ENCODE measurements around the gene GFRA1. TPM values are rescaled to one million over a fixed set of nuclear protein-coding genes. Genes with fewer than 3 reads are reported as not detected.

GFRA1 gene
- total and polyA plus RNA-seq, 7 donors, result under 0.01 to 115 (median 38.9) TPM

- H3K4me3 ChIP-seq, result no peak overlapping the region
- H3K36me3 ChIP-seq, result no peaks in the 10 kb centered on the region
- peaks cover 0 to 22% (median 10%) of the 10 kb centered on the region in 4 donors for H3K4me1 ChIP-seq
- no peak for DNase-seq
- H3K27me3 ChIP-seq, result no peaks in the 10 kb centered on the region
- 65 to 66% methylated on average over 12 of the region's 12 CpGs for WGBS, 2 donors
- H3K27ac ChIP-seq, result no peak overlapping the region
- intact Hi-C loops (cut with DNase I), result no loop called here
- no peaks in the 10 kb centered on the region for H3K9me3 ChIP-seq
- TF ChIP-seq, protein P1, sequence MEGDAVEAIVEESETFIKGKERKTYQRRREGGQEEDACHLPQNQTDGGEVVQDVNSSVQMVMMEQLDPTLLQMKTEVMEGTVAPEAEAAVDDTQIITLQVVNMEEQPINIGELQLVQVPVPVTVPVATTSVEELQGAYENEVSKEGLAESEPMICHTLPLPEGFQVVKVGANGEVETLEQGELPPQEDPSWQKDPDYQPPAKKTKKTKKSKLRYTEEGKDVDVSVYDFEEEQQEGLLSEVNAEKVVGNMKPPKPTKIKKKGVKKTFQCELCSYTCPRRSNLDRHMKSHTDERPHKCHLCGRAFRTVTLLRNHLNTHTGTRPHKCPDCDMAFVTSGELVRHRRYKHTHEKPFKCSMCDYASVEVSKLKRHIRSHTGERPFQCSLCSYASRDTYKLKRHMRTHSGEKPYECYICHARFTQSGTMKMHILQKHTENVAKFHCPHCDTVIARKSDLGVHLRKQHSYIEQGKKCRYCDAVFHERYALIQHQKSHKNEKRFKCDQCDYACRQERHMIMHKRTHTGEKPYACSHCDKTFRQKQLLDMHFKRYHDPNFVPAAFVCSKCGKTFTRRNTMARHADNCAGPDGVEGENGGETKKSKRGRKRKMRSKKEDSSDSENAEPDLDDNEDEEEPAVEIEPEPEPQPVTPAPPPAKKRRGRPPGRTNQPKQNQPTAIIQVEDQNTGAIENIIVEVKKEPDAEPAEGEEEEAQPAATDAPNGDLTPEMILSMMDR (IDR thresholded peaks at IDR 0.05), result no peak
- TF ChIP-seq EP300 (IDR thresholded peaks at IDR 0.05) (no peak), POLR2A (IDR thresholded peaks at IDR 0.05) (no peak), POLR2AphosphoS5 (IDR thresholded peaks at IDR 0.05) (no peak)
These were observed 16.9 kb downstream of the GFRA1 start for GRCh38 chr10:116255886-116256751.

- H3K4me3 ChIP-seq, result no peak overlapping the region
- H3K27ac ChIP-seq, result no peak overlapping the region
- no peaks in the 10 kb centered on the region for H3K27me3 ChIP-seq
- WGBS, 2 donors, result 47 to 70% methylated on average over 7 of the region's 7 CpGs
- intact Hi-C loops (cut with DNase I), result no loop called here
- no peaks in the 10 kb centered on the region for H3K9me3 ChIP-seq
- DNase-seq, result no peak
- no peaks in the 10 kb centered on the region for H3K36me3 ChIP-seq
- H3K4me1 ChIP-seq, result peaks cover 0 to 22% (median 10%) of the 10 kb centered on the region in 4 donors
- no peak for TF ChIP-seq POLR2AphosphoS5 (IDR thresholded peaks at IDR 0.05)
- TF ChIP-seq, protein P1 (IDR thresholded peaks at IDR 0.05), result no peak
- no peak for TF ChIP-seq EP300 (IDR thresholded peaks at IDR 0.05)
- TF ChIP-seq POLR2A (IDR thresholded peaks at IDR 0.05), result no peak
These were observed 18.4 kb downstream of the GFRA1 start for GRCh38 chr10:116254422-116255155.

DNA sequence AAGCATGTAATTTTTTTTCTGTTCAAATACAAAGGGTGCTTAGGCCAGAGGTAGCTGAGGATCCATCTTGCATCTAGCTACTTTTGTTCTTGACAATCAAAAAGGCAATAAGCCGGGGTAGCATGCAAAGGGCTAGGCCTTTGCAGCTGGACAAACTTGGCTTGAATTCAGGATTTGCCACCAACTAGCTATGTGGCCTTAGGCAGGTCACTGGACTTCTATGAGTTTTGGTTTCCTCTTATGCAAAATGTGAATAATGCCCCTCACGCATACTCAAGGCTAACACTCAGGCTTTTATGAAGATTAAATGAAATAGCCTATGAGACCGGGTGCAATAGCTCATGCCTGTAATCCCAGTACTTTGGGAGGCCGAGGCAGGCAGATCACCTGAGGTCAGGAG is 19.3 kb downstream of the GFRA1 start:
- DNase-seq, result no peak
- intact Hi-C loops (cut with DNase I), result no loop called here
- H3K4me3 ChIP-seq, result no peak overlapping the region
- WGBS, 2 donors, result 76 to 89% methylated on average over 4 of the region's 4 CpGs
- H3K27me3 ChIP-seq, result no peaks in the 10 kb centered on the region
- no peak for TF ChIP-seq POLR2AphosphoS5 (IDR thresholded peaks at IDR 0.05)
- no peak for TF ChIP-seq POLR2A (IDR thresholded peaks at IDR 0.05)
- no peak for TF ChIP-seq EP300 (IDR thresholded peaks at IDR 0.05)
- TF ChIP-seq, protein P1 (IDR thresholded peaks at IDR 0.05), result no peak
- no peaks in the 10 kb centered on the region for H3K9me3 ChIP-seq
- H3K36me3 ChIP-seq, result no peaks in the 10 kb centered on the region
- peaks cover 0 to 22% (median 10%) of the 10 kb centered on the region in 4 donors for H3K4me1 ChIP-seq
- no peak overlapping the region for H3K27ac ChIP-seq

- TF ChIP-seq POLR2AphosphoS5 (IDR thresholded peaks at IDR 0.05) (no peak), EP300 (IDR thresholded peaks at IDR 0.05) (no peak), POLR2A (IDR thresholded peaks at IDR 0.05) (no peak)
- TF ChIP-seq, protein P1 (IDR thresholded peaks at IDR 0.05), result no peak
- H3K4me1 ChIP-seq, result peaks cover 0 to 21% (median 10%) of the 10 kb centered on the region in 4 donors
- no peak overlapping the region for H3K4me3 ChIP-seq
- DNase-seq, result no peak
- H3K27ac ChIP-seq, result no peak overlapping the region
- no peaks in the 10 kb centered on the region for H3K27me3 ChIP-seq
- intact Hi-C loops (cut with DNase I), result no loop called here
- no peaks in the 10 kb centered on the region for H3K9me3 ChIP-seq
- no peaks in the 10 kb centered on the region for H3K36me3 ChIP-seq
- WGBS, 2 donors, result 28 to 71% methylated on average over 12 of the region's 12 CpGs
These were observed 21.2 kb downstream of the GFRA1 start for GRCh38 chr10:116251602-116252395.
